Gastrocnemius medialis (tissue), 4 donors: ENCODE results near the gene GSG1L2.

ENCODE experiments used
- POLR2A ChIP-seq, 2 donors: fragments of 450-650 bp; IDR thresholded peaks; one replicate each; pipeline ENCODE4 v1.6.1; 2017; ENCODE audit warnings: antibody characterized with exemption in 2 of 2, mild to moderate bottlenecking in 2 of 2, moderate library complexity in 2 of 2
- TF ChIP-seq, protein P1 (sequence below), 5 experiments: fragments of 450-650 bp in 3 of 5; fragments of 200-600 bp in 2 of 5; sonication (generic) in 2 of 5; IDR thresholded peaks in 4 of 5; conservative IDR thresholded peaks in 1 of 5; 1 replicate in 4 of 5; 2 replicates in 1 of 5; pipeline ENCODE4 v1.5.1; 2016 to 2019; ENCODE audit warnings: antibody characterized with exemption in 5 of 5, mild to moderate bottlenecking in 3 of 5, moderate library complexity in 3 of 5

DNA sequence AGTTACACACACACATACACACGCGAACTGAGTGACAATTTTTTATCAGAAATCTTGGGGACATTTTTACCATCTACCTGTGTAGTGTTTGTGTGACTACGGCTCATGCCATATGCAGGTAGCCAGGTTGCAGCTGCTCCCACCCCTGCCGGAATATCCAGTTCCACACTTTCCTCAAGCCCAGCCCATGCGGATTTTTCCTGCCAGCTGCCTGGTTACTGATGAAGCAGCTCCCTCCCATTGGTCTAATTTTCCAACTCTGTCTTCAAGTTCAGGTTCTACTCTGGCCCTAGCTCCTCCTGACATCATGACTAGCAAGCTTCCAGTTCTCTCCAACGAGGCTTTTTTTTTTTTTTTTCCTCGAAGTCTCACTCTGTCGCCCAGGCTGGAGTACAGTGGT is 4.8 kb downstream of the GSG1L2 start:
- TF ChIP-seq, protein P1, sequence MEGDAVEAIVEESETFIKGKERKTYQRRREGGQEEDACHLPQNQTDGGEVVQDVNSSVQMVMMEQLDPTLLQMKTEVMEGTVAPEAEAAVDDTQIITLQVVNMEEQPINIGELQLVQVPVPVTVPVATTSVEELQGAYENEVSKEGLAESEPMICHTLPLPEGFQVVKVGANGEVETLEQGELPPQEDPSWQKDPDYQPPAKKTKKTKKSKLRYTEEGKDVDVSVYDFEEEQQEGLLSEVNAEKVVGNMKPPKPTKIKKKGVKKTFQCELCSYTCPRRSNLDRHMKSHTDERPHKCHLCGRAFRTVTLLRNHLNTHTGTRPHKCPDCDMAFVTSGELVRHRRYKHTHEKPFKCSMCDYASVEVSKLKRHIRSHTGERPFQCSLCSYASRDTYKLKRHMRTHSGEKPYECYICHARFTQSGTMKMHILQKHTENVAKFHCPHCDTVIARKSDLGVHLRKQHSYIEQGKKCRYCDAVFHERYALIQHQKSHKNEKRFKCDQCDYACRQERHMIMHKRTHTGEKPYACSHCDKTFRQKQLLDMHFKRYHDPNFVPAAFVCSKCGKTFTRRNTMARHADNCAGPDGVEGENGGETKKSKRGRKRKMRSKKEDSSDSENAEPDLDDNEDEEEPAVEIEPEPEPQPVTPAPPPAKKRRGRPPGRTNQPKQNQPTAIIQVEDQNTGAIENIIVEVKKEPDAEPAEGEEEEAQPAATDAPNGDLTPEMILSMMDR (IDR thresholded peaks at IDR 0.05 in 4 of 5, conservative IDR thresholded peaks at IDR 0.05 in 1 of 5): no peak
- TF ChIP-seq POLR2A (IDR thresholded peaks at IDR 0.05): no peak
